ENCODE measurements around the gene PRDX3. TPM values are rescaled to one million over a fixed set of nuclear protein-coding genes. Genes with fewer than 3 reads are reported as not detected.

PRDX3 gene
- total and polyA plus RNA-seq, 4 donors: 176 to 307 (median 258) TPM

- Histone ChIP-seq H3K36me3 (ENCODE audit: control insufficient read depth in 4 of 4, insufficient read depth in 3 of 4, low read depth in 1 of 4, low read length in 3 of 4) (peaks cover 5 to 30% (median 25%) of the 10 kb centered on the region in 4 donors), H3K9me3 (ENCODE audit: control insufficient read depth in 4 of 4, low read length in 3 of 4) (no peaks in the 10 kb centered on the region), H3K27me3 (ENCODE audit: control insufficient read depth in 4 of 4, insufficient read depth in 4 of 4, low read length in 3 of 4) (no peaks in the 10 kb centered on the region), H3K9ac (ENCODE audit: low read depth in 1 of 2, low read length in 2 of 2) (no peak overlapping the region), H3K4me3 (ENCODE audit: low read depth in 1 of 3, low read length in 3 of 3) (no peak overlapping the region), H3K4me1 (ENCODE audit: control insufficient read depth in 4 of 4, insufficient read depth in 4 of 4, low read length in 3 of 4) (peaks cover 3 to 16% (median 9%) of the 10 kb centered on the region in 4 donors), H3K27ac (ENCODE audit: low read depth in 1 of 2, low read length in 2 of 2) (no peak overlapping the region)
- 89% methylated on average over 6 of the region's 6 CpGs for whole genome bisulfite sequencing
- TF ChIP-seq HNF4G (IDR thresholded peaks at IDR 0.05) (no peak), CTCF (IDR thresholded peaks at IDR 0.05; ENCODE audit: low read depth, low read length, missing input control) (no peak), GABPA (IDR thresholded peaks at IDR 0.05 in 1 of 2, conservative IDR thresholded peaks at IDR 0.05 in 1 of 2) (no peak), YY1 (IDR thresholded peaks at IDR 0.05) (no peak), ATF3 (IDR thresholded peaks at IDR 0.05) (no peak), HNF4A (conservative IDR thresholded peaks at IDR 0.05) (no peak), FOXA2 (IDR thresholded peaks at IDR 0.05) (no peak), RAD21 (IDR thresholded peaks at IDR 0.05) (no peak), MAX (IDR thresholded peaks at IDR 0.05) (no peak)
- DNase-seq (ENCODE audit: low spot score): no peak
Measured at GRCh38 chr10:119176166-119176565, 2.4 kb downstream of the PRDX3 start.

GRCh38 chr10:119174109-119174508 lies 4.5 kb downstream of the PRDX3 start:
- no peak for DNase-seq (ENCODE audit: low spot score)
- H3K4me3 ChIP-seq (ENCODE audit: low read depth in 1 of 3, low read length in 3 of 3): no peak overlapping the region
- WGBS: 64% methylated on average over 2 of the region's 2 CpGs
- peaks cover 3 to 16% (median 10%) of the 10 kb centered on the region in 4 donors for H3K4me1 ChIP-seq (ENCODE audit: control insufficient read depth in 4 of 4, insufficient read depth in 4 of 4, low read length in 3 of 4)
- H3K27ac ChIP-seq (ENCODE audit: low read depth in 1 of 2, low read length in 2 of 2): no peak overlapping the region
- no peaks in the 10 kb centered on the region for H3K9me3 ChIP-seq (ENCODE audit: control insufficient read depth in 4 of 4, low read length in 3 of 4)
- TF ChIP-seq RAD21 (IDR thresholded peaks at IDR 0.05) (no peak), REST (IDR thresholded peaks at IDR 0.05) (no peak), JUND (IDR thresholded peaks at IDR 0.05) (no peak), SP1 (IDR thresholded peaks at IDR 0.05) (no peak), HNF4G (IDR thresholded peaks at IDR 0.05) (no peak), NR2F2 (IDR thresholded peaks at IDR 0.05) (no peak), EGR1 (IDR thresholded peaks at IDR 0.05; ENCODE audit: low read depth in 2 of 2) (no peak), CTCF (IDR thresholded peaks at IDR 0.05; ENCODE audit: low read depth, low read length, missing input control) (no peak), HNF4A (conservative IDR thresholded peaks at IDR 0.05) (no peak), FOXA2 (IDR thresholded peaks at IDR 0.05) (no peak), ZBTB33 (IDR thresholded peaks at IDR 0.05) (no peak), YY1 (IDR thresholded peaks at IDR 0.05) (no peak), ATF3 (IDR thresholded peaks at IDR 0.05) (no peak), TAF1 (conservative IDR thresholded peaks at IDR 0.05) (no peak), RXRA (IDR thresholded peaks at IDR 0.05) (no peak), MAX (IDR thresholded peaks at IDR 0.05) (no peak)
- H3K36me3 ChIP-seq (ENCODE audit: control insufficient read depth in 4 of 4, insufficient read depth in 3 of 4, low read depth in 1 of 4, low read length in 3 of 4): peaks cover 6 to 43% (median 38%) of the 10 kb centered on the region in 4 donors
- no peaks in the 10 kb centered on the region for H3K27me3 ChIP-seq (ENCODE audit: control insufficient read depth in 4 of 4, insufficient read depth in 4 of 4, low read length in 3 of 4)
- H3K9ac ChIP-seq (ENCODE audit: low read depth in 1 of 2, low read length in 2 of 2): no peak overlapping the region
